Measurements from ENCODE around the gene OPCML.

OPCML gene

GRCh38 chr11:132909021-132909606 lies 623.2 kb downstream of the OPCML start:
- no peaks in the 10 kb centered on the region for H4K20me1 ChIP-seq (ENCODE audit: low read depth, low read length)
- no peaks in the 10 kb centered on the region for H3K79me2 ChIP-seq (ENCODE audit: insufficient read depth, low read length)
- H2AFZ ChIP-seq (ENCODE audit: low read depth, low read length, severe bottlenecking): no peak overlapping the region
- H3K9ac ChIP-seq (ENCODE audit: low read length): no peak overlapping the region
- H3K27ac ChIP-seq (ENCODE audit: low read depth, low read length): no peak overlapping the region
- H3K9me3 ChIP-seq (ENCODE audit: insufficient read depth, low read length): no peaks in the 10 kb centered on the region
- H3K36me3 ChIP-seq (ENCODE audit: low read length): no peaks in the 10 kb centered on the region
- H3K4me3 ChIP-seq (ENCODE audit: insufficient read depth, low read length, poor library complexity, severe bottlenecking): no peak overlapping the region
- no peak for TF ChIP-seq EZH2phosphoT487 (conservative IDR thresholded peaks at IDR 0.05; ENCODE audit: low read length)
- no peak for TF ChIP-seq CTCF (IDR thresholded peaks at IDR 0.05; ENCODE audit: insufficient read depth, low read length, poor library complexity, severe bottlenecking)
- no peaks in the 10 kb centered on the region for H3K27me3 ChIP-seq (ENCODE audit: low read length)
- no peak overlapping the region for H3K4me2 ChIP-seq (ENCODE audit: low read depth, low read length, poor library complexity, severe bottlenecking)
- H3F3A ChIP-seq (ENCODE audit: insufficient read depth): no peaks in the 10 kb centered on the region
- no peaks in the 10 kb centered on the region for H3K9me2 ChIP-seq (replicated peaks; ENCODE audit: insufficient read depth, low read length)

- no peak overlapping the region for H3K4me3 ChIP-seq (ENCODE audit: insufficient read depth, low read length, poor library complexity, severe bottlenecking)
- no peaks in the 10 kb centered on the region for H3K36me3 ChIP-seq (ENCODE audit: low read length)
- H2AFZ ChIP-seq (ENCODE audit: low read depth, low read length, severe bottlenecking): no peak overlapping the region
- H3K9me2 ChIP-seq (replicated peaks; ENCODE audit: insufficient read depth, low read length): no peaks in the 10 kb centered on the region
- no peak overlapping the region for H3K27ac ChIP-seq (ENCODE audit: low read depth, low read length)
- no peak overlapping the region for H3K9ac ChIP-seq (ENCODE audit: low read length)
- H3K9me3 ChIP-seq (ENCODE audit: insufficient read depth, low read length): no peaks in the 10 kb centered on the region
- no peak overlapping the region for H3K4me2 ChIP-seq (ENCODE audit: low read depth, low read length, poor library complexity, severe bottlenecking)
- no peak for TF ChIP-seq CTCF (IDR thresholded peaks at IDR 0.05; ENCODE audit: insufficient read depth, low read length, poor library complexity, severe bottlenecking)
- TF ChIP-seq EZH2phosphoT487 (conservative IDR thresholded peaks at IDR 0.05; ENCODE audit: low read length): no peak
- H3K79me2 ChIP-seq (ENCODE audit: insufficient read depth, low read length): no peaks in the 10 kb centered on the region
- H4K20me1 ChIP-seq (ENCODE audit: low read depth, low read length): no peaks in the 10 kb centered on the region
- H3F3A ChIP-seq (ENCODE audit: insufficient read depth): no peaks in the 10 kb centered on the region
- no peaks in the 10 kb centered on the region for H3K27me3 ChIP-seq (ENCODE audit: low read length)
Observed at GRCh38 chr11:132908414-132908810, 623.9 kb downstream of the OPCML start.

GRCh38 chr11:132907651-132908413 lies 624.5 kb downstream of the OPCML start:
- no peaks in the 10 kb centered on the region for H3K9me3 ChIP-seq (ENCODE audit: insufficient read depth, low read length)
- H3K27me3 ChIP-seq (ENCODE audit: low read length): no peaks in the 10 kb centered on the region
- H3K36me3 ChIP-seq (ENCODE audit: low read length): no peaks in the 10 kb centered on the region
- no peaks in the 10 kb centered on the region for H4K20me1 ChIP-seq (ENCODE audit: low read depth, low read length)
- no peak overlapping the region for H3K27ac ChIP-seq (ENCODE audit: low read depth, low read length)
- H3K9me2 ChIP-seq (replicated peaks; ENCODE audit: insufficient read depth, low read length): no peaks in the 10 kb centered on the region
- H3K79me2 ChIP-seq (ENCODE audit: insufficient read depth, low read length): no peaks in the 10 kb centered on the region
- no peak overlapping the region for H3K9ac ChIP-seq (ENCODE audit: low read length)
- TF ChIP-seq CTCF (IDR thresholded peaks at IDR 0.05; ENCODE audit: insufficient read depth, low read length, poor library complexity, severe bottlenecking) (no peak), EZH2phosphoT487 (conservative IDR thresholded peaks at IDR 0.05; ENCODE audit: low read length) (no peak)
- H3K4me2 ChIP-seq (ENCODE audit: low read depth, low read length, poor library complexity, severe bottlenecking): no peak overlapping the region
- no peak overlapping the region for H3K4me3 ChIP-seq (ENCODE audit: insufficient read depth, low read length, poor library complexity, severe bottlenecking)
- H2AFZ ChIP-seq (ENCODE audit: low read depth, low read length, severe bottlenecking): no peak overlapping the region
- H3F3A ChIP-seq (ENCODE audit: insufficient read depth): no peaks in the 10 kb centered on the region
